Kidney glomerular epithelial cell (primary cell): Measurements from ENCODE around the gene NUDT1.
A peak's percentile ranks its signal among the peaks of the same experiment; 100 is the strongest.

ENCODE experiments used
- DNase-seq: peaks from one replicate; lab custom pipeline; 2025; lab: John Stamatoyannopoulos, UW

NUDT1 gene

GRCh38 chr7:2248984-2249694 lies 7.1 kb downstream of the NUDT1 start:
- peak; percentile 82 for DNase-seq

DNA sequence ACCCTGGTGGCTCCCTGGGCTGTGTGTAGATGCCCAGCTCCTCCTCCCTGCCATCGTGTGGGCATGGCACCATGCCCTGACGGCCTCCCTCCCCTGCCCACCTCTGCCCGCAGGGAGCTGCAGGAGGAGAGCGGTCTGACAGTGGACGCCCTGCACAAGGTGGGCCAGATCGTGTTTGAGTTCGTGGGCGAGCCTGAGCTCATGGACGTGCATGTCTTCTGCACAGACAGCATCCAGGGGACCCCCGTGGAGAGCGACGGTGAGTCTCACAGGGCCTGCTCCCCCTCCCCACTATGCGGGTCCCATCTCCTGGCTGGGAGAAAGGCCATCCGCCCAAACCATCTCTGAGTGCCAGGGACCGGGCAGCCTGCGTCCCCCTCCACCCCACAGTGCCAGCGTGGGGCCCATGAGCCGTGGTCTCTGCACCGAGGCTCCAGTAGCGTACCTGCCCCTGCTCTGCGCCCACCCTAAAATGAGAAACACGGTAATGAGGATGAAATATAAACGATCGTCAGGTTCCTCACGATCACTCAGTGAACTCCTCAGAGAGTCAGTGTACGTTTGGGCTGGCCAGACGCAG lies 7.8 kb downstream of the NUDT1 start:
- no peak for DNase-seq

DNA sequence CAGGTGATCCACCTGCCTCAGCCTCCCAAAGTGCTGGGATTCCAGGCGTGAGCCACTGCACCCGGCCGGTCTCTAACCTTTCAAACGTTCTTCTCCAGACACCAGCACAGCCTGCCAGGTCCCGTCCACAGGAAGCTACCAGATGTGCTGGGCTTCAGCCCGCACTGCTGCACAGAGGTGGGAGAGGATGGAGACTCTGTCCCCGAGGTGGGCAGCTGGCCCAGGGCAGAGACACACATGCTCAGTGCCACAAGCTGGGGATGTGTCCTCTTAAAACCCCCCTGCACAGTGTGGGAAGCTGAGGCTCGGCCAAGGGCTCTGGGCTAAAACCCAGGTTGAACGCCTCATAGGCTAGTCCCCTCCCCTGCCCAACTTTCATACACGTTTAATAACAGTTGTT lies 9.4 kb downstream of the NUDT1 start:
- DNase-seq = no peak

- DNase-seq = no peak
Measured at GRCh38 chr7:2251841-2252771, 10.1 kb downstream of the NUDT1 start.

DNA sequence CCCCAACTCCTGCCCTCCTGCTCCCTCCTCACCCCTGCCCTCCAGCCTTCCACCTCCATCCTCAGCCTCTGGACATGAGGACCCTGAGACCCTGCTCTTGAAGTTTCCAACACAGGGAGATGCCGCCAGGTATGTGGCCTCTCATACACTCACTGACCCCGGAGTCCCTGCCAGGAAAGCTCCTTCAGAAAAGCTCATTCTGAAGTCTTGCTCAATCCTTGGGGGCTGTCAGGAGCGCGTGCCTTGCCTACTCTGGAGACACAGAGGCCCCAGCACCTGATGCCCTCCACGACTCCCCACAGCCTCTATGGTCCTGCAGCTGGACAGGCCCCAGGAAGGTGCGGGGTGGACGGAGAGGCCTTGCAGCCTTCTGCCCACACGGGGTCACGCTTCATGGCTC lies 11.0 kb downstream of the NUDT1 start:
- no peak for DNase-seq

DNA sequence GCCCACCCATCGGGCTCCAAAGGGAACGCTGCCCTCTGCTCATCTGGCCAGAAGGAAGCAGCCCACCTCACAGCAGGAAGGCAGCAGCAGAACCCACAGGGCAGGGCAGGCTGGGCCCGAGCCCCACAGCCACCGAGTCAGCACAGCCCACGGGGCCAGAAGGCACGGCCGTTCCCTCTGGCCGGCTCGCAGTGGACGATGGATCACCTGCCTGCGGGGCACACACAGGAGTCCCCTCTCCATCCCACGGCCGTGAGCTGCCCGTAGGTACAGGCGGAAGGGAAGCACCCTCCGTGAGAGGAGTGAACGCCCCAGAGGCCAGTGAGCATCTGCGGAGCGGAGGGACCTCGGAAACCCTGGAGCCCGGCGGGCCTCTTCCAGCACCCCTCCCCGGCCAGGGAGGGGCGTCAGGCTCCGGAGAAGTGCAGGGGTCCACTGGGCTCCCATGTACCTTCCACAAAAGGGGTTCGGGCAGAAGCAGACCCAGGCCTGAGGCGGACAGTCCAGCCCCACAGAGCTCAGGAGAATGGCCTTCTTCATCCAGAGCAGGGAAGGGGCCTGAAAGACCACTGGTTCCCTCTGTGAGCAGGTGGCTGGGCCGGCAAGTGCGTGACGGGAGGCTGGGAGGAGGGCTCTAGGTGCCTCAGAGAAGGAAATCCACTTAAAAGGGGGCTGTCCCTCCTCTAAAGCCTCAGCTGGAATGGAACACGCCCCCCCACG lies 11.7 kb downstream of the NUDT1 start:
- no peak for DNase-seq

GRCh38 chr7:2254429-2255144 lies 12.6 kb downstream of the NUDT1 start:
- DNase-seq = no peak

- DNase-seq = no peak
Measured at GRCh38 chr7:2255145-2256139, 13.4 kb downstream of the NUDT1 start.

DNA sequence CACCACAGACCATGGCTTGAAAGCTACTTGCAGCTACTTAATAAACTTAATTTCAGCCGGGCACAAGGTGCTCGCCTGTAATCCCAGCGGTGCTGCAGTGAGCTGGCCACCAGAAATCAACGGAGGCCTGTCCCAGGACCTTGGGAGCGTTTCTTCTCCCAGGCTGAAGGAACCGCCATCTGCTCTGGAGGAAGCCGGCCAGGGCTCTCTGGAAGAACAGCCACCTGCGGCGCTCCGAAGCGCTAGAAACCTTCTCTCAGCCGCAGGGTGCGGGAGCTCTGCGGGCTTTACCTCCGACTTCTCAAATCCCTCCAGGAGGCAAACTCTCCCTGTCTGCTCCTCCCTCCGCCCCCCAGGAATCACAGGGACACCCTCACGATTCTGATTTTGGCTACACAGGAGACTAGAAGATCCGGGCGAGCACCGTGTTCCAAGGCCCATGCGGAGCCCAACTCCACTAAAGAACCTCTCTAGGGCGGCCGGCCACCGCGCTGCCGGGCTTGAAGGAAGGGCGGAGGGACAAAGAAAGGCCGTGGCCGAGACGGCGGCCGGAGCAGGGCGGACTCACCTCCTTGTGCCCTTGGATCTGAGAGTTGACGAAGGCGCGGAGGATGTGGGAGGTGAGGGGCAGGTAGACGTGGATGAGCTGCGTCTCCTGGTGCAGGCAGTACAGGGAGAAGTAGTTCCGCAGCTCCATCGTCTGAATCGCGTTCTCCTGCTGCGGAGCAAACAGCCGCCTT lies 14.4 kb downstream of the NUDT1 start:
- no peak for DNase-seq

- no peak for DNase-seq
Measured at GRCh38 chr7:2257046-2257551, 15.1 kb downstream of the NUDT1 start.

DNA sequence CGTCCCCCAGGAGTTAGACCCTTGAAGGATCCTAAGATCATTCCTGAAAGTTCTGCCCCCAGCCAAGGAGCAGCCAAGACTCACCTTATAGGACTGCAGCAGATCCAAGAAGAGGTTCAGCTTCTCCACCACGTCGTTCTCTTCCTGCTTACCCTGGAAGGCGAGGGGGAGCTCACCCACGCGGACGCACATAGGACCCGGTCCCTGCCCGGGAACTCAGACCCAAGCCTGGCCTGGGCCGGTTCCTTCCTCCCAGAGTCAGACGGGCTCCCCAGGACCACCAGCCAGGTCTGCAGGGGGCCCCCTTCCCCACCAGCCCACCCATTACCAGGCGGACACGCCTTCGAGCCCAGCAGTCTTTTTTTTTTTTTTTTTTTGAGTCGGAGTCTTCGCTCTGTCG lies 15.6 kb downstream of the NUDT1 start:
- no peak for DNase-seq

- no peak for DNase-seq
Measured at GRCh38 chr7:2258661-2259365, 16.8 kb downstream of the NUDT1 start.

DNA sequence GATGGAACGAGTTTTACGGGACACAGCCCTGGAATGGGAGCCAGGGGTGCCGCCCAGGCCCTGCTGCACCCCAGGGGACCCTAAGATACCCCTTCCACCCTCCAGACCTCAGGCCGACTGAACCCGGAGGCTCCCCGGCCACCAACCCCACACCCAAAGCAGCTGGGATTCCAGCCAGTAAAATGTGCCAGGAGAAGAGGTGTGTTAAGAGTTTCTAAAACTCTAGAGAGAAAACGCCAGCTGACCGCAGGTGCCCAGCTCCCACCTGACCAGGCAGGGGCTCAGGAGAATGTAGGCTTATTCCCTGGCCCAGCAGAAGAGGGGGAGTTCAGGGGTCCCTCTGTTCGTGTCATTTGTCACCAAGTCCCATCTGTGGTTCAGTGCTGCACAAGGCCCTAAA lies 17.5 kb downstream of the NUDT1 start:
- DNase-seq = no peak

DNA sequence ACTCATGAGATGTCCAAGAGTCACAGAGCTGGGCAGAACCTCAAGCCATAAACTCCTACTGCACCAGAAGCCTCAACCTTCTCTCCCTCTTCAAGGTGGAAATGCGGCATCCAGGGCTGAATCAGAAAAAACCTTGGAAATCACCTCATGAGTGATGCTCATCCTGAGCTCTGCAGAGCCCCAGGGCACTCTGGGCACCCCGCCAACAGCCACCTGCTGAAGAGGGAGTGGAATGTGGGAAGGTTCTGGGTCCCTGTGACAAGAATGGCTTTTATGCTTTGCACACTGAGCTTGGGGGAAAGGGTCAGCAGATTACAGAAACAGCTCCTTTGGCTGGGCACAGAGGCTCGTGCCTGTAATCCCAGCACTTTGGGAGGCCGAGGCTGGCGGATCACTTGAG lies 18.8 kb downstream of the NUDT1 start:
- peak; percentile 14 for DNase-seq

DNA sequence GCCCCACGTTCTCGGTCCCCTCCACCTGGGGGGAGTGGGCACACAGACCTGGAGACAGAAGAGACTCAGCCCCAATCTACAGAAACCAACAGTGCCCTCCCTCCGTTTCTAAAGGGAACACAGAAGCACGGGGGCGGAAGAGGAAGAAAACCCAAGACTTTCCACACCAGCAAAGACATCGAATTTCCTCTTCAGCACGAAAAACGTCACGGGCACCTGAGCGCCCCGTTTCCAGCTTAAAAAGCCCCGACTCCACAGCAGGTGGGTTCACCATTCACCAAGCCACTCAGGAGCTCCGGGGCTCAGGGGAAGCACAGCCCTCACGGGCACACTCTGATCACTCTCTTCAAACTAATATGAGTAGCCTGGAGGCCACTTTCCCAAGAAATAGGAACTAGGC lies 19.6 kb downstream of the NUDT1 start:
- no peak for DNase-seq

DNA sequence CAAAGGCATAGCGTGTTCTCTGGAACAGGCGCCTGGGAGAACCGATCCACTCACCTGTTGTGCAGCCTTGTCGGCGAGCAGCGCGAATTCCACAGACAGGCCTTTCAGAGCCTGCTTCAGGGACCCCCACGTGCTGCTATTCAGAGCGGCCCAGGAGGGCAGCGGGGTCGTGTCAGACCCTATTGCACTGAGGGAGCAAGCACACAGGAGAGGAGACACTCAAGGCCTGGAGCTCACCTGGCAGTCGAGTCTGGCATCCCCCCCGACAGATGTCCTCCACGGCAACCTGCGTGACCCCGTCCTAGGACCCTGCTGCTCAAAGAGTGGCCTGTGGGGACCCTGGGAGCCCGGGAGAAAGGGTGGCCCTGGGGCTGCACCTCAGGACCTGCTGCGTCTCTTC lies 21.1 kb downstream of the NUDT1 start:
- no peak for DNase-seq

DNA sequence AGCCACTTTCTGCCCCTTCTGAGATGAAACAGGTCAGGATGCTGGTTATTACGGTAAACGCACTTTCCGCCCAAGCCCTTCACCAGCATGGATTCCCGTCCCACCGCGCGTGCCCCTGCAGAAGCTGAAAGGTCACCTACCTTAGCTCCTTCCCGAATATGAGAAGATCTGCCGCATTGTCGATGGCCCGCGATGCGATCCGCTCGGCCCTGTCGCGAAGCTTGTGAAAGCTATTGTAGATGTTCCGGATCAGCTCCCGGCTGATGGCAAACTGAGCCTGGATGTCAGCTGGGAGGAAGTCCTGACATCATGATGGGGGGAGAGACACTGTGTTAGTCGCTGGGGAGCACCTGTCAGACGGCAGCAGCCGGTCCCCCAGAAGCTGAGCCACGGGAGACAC lies 22.1 kb downstream of the NUDT1 start:
- no peak for DNase-seq

DNA sequence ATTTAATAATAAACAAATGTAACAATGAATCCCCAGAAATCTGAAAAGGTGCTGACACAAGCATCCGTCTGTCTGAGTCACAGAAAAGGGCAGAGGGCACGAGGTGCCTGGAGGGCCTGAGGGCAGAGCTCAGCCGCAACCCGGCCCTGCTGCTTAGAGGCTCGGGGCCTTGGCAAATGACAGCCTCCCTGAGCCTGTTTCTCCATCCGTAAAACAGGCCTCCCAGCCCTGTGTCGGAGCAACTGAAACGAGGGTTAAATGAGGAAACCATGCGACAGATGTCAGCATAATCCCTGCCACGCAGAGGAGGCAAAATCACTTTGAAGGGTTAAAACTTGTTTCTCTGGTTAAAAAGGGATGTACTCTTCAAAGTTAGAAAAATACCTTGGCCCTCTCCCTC lies 24.9 kb downstream of the NUDT1 start:
- DNase-seq = no peak
